Transverse colon (tissue), 4 donors: ENCODE results near the gene EPHA4.

Experiments used
- CTCF ChIP-seq, 5 experiments: fragments of 200-600 bp in 3 of 5; fragments of 450-650 bp in 2 of 5; sonication (generic) in 3 of 5; IDR thresholded peaks; 1 replicate in 2 of 5; 2 replicates in 3 of 5; pipeline ENCODE4 v1.5.1; 2016 to 2017; ENCODE audit warnings: antibody characterized with exemption in 5 of 5, inconsistent platforms in 3 of 5, mild to moderate bottlenecking in 2 of 5, moderate library complexity in 1 of 5
- POLR2A ChIP-seq: fragments of 450-650 bp; IDR thresholded peaks from one replicate; pipeline ENCODE4 v1.6.1; 2016; ENCODE audit warnings: antibody characterized with exemption, mild to moderate bottlenecking, moderate library complexity
- POLR2AphosphoS5 ChIP-seq, 3 donors: sonication (generic); formaldehyde crosslinking; IDR thresholded peaks; one replicate each; pipeline ENCODE4 v1.6.1; 2016; ENCODE audit warnings: antibody characterized with exemption in 3 of 3

- TF ChIP-seq POLR2A (no peak), CTCF (IDR thresholded peaks at IDR 0.05) (no peak), POLR2AphosphoS5 (IDR thresholded peaks at IDR 0.05) (no peak)
These were observed 94.2 kb downstream of the EPHA4 start for GRCh38 chr2:221477714-221478484.
